Measurements from ENCODE around the gene FLT3.

The FLT3 gene

GRCh38 chr13:27973291-27973690 is 127.1 kb downstream of the FLT3 start:
- H3K9ac ChIP-seq (ENCODE audit: low read length), result no peak overlapping the region
- no peaks in the 10 kb centered on the region for H3K27me3 ChIP-seq (ENCODE audit: low read length)
- no peaks in the 10 kb centered on the region for H3K9me2 ChIP-seq (replicated peaks; ENCODE audit: insufficient read depth, low read length)
- H3K4me2 ChIP-seq (ENCODE audit: low read depth, low read length, poor library complexity, severe bottlenecking), result no peak overlapping the region
- H3K36me3 ChIP-seq (ENCODE audit: low read length), result no peaks in the 10 kb centered on the region
- no peaks in the 10 kb centered on the region for H3K9me3 ChIP-seq (ENCODE audit: insufficient read depth, low read length)
- TF ChIP-seq EZH2phosphoT487 (conservative IDR thresholded peaks at IDR 0.05; ENCODE audit: low read length), result no peak
- TF ChIP-seq CTCF (IDR thresholded peaks at IDR 0.05; ENCODE audit: insufficient read depth, low read length, poor library complexity, severe bottlenecking), result no peak
- H3K4me3 ChIP-seq (ENCODE audit: insufficient read depth, low read length, poor library complexity, severe bottlenecking), result no peak overlapping the region
- no peak overlapping the region for H3K27ac ChIP-seq (ENCODE audit: low read depth, low read length)
- H4K20me1 ChIP-seq (ENCODE audit: low read depth, low read length), result no peaks in the 10 kb centered on the region
- H3K79me2 ChIP-seq (ENCODE audit: insufficient read depth, low read length), result no peaks in the 10 kb centered on the region
- H3F3A ChIP-seq (ENCODE audit: insufficient read depth), result no peaks in the 10 kb centered on the region
- H2AFZ ChIP-seq (ENCODE audit: low read depth, low read length, severe bottlenecking), result no peak overlapping the region

DNA sequence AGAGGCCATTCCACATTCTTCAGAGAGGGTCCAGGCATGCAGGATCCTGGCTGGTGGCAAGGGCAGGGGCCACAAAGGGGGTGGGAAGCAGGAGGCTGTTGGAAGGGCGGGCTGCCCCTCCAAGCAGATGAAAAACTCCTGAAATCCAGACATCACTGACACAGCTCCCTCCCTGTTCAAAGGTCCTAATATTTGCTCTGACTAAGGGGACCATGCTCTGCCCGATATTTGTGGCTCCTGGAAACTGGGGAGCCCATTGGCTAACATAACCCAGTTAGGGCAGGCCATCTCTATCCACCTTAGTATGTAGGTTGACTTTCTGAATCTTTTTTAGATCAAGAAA is 127.9 kb downstream of the FLT3 start:
- no peak overlapping the region for H3K4me2 ChIP-seq (ENCODE audit: low read depth, low read length, poor library complexity, severe bottlenecking)
- H3K36me3 ChIP-seq (ENCODE audit: low read length), result no peaks in the 10 kb centered on the region
- no peak overlapping the region for H2AFZ ChIP-seq (ENCODE audit: low read depth, low read length, severe bottlenecking)
- no peaks in the 10 kb centered on the region for H3K9me3 ChIP-seq (ENCODE audit: insufficient read depth, low read length)
- TF ChIP-seq CTCF (IDR thresholded peaks at IDR 0.05; ENCODE audit: insufficient read depth, low read length, poor library complexity, severe bottlenecking), result no peak
- no peak for TF ChIP-seq EZH2phosphoT487 (conservative IDR thresholded peaks at IDR 0.05; ENCODE audit: low read length)
- H3K9ac ChIP-seq (ENCODE audit: low read length), result no peak overlapping the region
- H3F3A ChIP-seq (ENCODE audit: insufficient read depth), result no peaks in the 10 kb centered on the region
- no peaks in the 10 kb centered on the region for H3K79me2 ChIP-seq (ENCODE audit: insufficient read depth, low read length)
- H3K27ac ChIP-seq (ENCODE audit: low read depth, low read length), result no peak overlapping the region
- H3K27me3 ChIP-seq (ENCODE audit: low read length), result no peaks in the 10 kb centered on the region
- H4K20me1 ChIP-seq (ENCODE audit: low read depth, low read length), result no peaks in the 10 kb centered on the region
- no peak overlapping the region for H3K4me3 ChIP-seq (ENCODE audit: insufficient read depth, low read length, poor library complexity, severe bottlenecking)
- no peaks in the 10 kb centered on the region for H3K9me2 ChIP-seq (replicated peaks; ENCODE audit: insufficient read depth, low read length)

- Histone ChIP-seq H4K20me1 (ENCODE audit: low read depth, low read length) (no peaks in the 10 kb centered on the region), H3K27me3 (ENCODE audit: low read length) (no peaks in the 10 kb centered on the region), H3K36me3 (ENCODE audit: low read length) (no peaks in the 10 kb centered on the region), H3K9me3 (ENCODE audit: insufficient read depth, low read length) (no peaks in the 10 kb centered on the region), H3K4me2 (ENCODE audit: low read depth, low read length, poor library complexity, severe bottlenecking) (no peak overlapping the region), H3K9ac (ENCODE audit: low read length) (no peak overlapping the region), H3K27ac (ENCODE audit: low read depth, low read length) (no peak overlapping the region), H3K9me2 (replicated peaks; ENCODE audit: insufficient read depth, low read length) (no peaks in the 10 kb centered on the region), H3F3A (ENCODE audit: insufficient read depth) (no peaks in the 10 kb centered on the region), H3K79me2 (ENCODE audit: insufficient read depth, low read length) (no peaks in the 10 kb centered on the region), H3K4me3 (ENCODE audit: insufficient read depth, low read length, poor library complexity, severe bottlenecking) (no peak overlapping the region), H2AFZ (ENCODE audit: low read depth, low read length, severe bottlenecking) (no peak overlapping the region)
- no peak for TF ChIP-seq CTCF (IDR thresholded peaks at IDR 0.05; ENCODE audit: insufficient read depth, low read length, poor library complexity, severe bottlenecking)
- no peak for TF ChIP-seq EZH2phosphoT487 (conservative IDR thresholded peaks at IDR 0.05; ENCODE audit: low read length)
Observed at GRCh38 chr13:27971776-27972477, 128.4 kb downstream of the FLT3 start.
